K562 (cell line): ENCODE results near the gene NARF. TPM values are rescaled to one million over a fixed set of nuclear protein-coding genes. Genes with fewer than 3 reads are reported as not detected.

Experiments used
- ASH1L ChIP-seq: fragments of 450-650 bp; IDR thresholded peaks from 2 replicates; pipeline ENCODE4 v1.6.1; 2018; ENCODE audit warnings: borderline replicate concordance, mild to moderate bottlenecking, low read depth; ENCODE audit not compliant: partially characterized antibody
- CEBPG ChIP-seq, 3 experiments: fragments of 200-800 bp in 1 of 3; sonication (Bioruptor generic) in 1 of 3; sonication (generic) in 1 of 3; formaldehyde crosslinking in 1 of 3; IDR thresholded peaks in 2 of 3; conservative IDR thresholded peaks in 1 of 3; 2 replicates each; pipeline versions ENCODE4 v1.6.1 to v1.8.0; 2016 to 2022; ENCODE audit warnings: missing compliant biosample characterization in 2 of 3, missing genetic modification characterization in 2 of 3, mild to moderate bottlenecking in 1 of 3, missing genetic modification reagents in 1 of 3
- CREM ChIP-seq: IDR thresholded peaks from 2 replicates; pipeline ENCODE4 v1.6.1; 2014; ENCODE audit warnings: antibody characterized with exemption, low read depth
- CTBP1 ChIP-seq: fragments of 450-650 bp; IDR thresholded peaks from 2 replicates; pipeline ENCODE4 v1.6.1; 2016; ENCODE audit warnings: borderline replicate concordance
- E2F3 ChIP-seq: fragments of 250-450 bp; sonication (Bioruptor Pico); IDR thresholded peaks from 2 replicates; pipeline ENCODE4 v1.4.0; 2020; ENCODE audit warnings: mild to moderate bottlenecking
- EP300 ChIP-seq: IDR thresholded peaks from 2 replicates; pipeline ENCODE4 v1.6.1; 2012; ENCODE audit warnings: low read length, improper control_type of control experiment
- EWSR1 ChIP-seq: fragments of 450-650 bp; IDR thresholded peaks from 2 replicates; pipeline ENCODE4 v1.6.1; 2018; ENCODE audit warnings: borderline replicate concordance, mild to moderate bottlenecking, low read depth, moderate library complexity; ENCODE audit not compliant: partially characterized antibody
- GABPB1 ChIP-seq: sonication (generic); formaldehyde crosslinking; IDR thresholded peaks from 2 replicates; pipeline ENCODE4 v1.8.0; 2022; ENCODE audit warnings: mild to moderate bottlenecking, missing genetic modification reagents
- HEY1 ChIP-seq: fragments of 250-450 bp; sonication (Bioruptor Pico); IDR thresholded peaks from 2 replicates; pipeline ENCODE4 v1.5.0; 2020; ENCODE audit warnings: mild to moderate bottlenecking, moderate library complexity, borderline replicate concordance
- HMG20A ChIP-seq: fragments of 450-650 bp; formaldehyde crosslinking; conservative IDR thresholded peaks from 2 replicates; pipeline ENCODE4 v1.4.0; 2020; ENCODE audit warnings: mild to moderate bottlenecking, mixed read lengths
- KAT2B ChIP-seq: IDR thresholded peaks from one replicate; pipeline ENCODE4 v1.6.1; 2012; ENCODE audit warnings: low read depth, mild to moderate bottlenecking, control low read depth, inconsistent platforms, low read length, moderate library complexity
- KLF1 ChIP-seq: fragments of 450-650 bp; IDR thresholded peaks from 2 replicates; pipeline ENCODE4 v1.6.1; 2016; ENCODE audit warnings: missing genetic modification characterization, missing compliant biosample characterization
- MXI1 ChIP-seq: IDR thresholded peaks from 2 replicates; pipeline ENCODE4 v1.6.1; 2011; ENCODE audit warnings: low read depth, mild to moderate bottlenecking, improper control_type of control experiment, low read length
- NR0B1 ChIP-seq: fragments of 450-650 bp; IDR thresholded peaks from one replicate; pipeline ENCODE4 v1.6.1; 2018; ENCODE audit warnings: mild to moderate bottlenecking, moderate library complexity; ENCODE audit not compliant: partially characterized antibody
- PATZ1 ChIP-seq: fragments of 250-450 bp; sonication (Bioruptor Pico); IDR thresholded peaks from 2 replicates; pipeline ENCODE4 v1.5.0; 2020; ENCODE audit warnings: mild to moderate bottlenecking, borderline replicate concordance
- POLR2H ChIP-seq: IDR thresholded peaks from 2 replicates; pipeline ENCODE4 v1.6.1; 2016; ENCODE audit warnings: missing genetic modification characterization, low read depth, mild to moderate bottlenecking, control low read depth, missing compliant biosample characterization, moderate library complexity
- SMAD2 ChIP-seq: fragments of 150-350 bp; IDR thresholded peaks from 2 replicates; pipeline ENCODE4 v1.6.1; 2014; ENCODE audit warnings: low read depth, mild to moderate bottlenecking, low read length
- TAF9B ChIP-seq: fragments of 450-650 bp; IDR thresholded peaks from 2 replicates; pipeline ENCODE4 v1.6.1; 2018; ENCODE audit warnings: mild to moderate bottlenecking; ENCODE audit not compliant: partially characterized antibody
- ZFP30 ChIP-seq: fragments of 250-450 bp; sonication (Bioruptor Pico); IDR thresholded peaks from 2 replicates; pipeline ENCODE4 v1.8.0; 2022; ENCODE audit warnings: moderate library complexity, mild to moderate bottlenecking, inconsistent platforms, borderline replicate concordance
- ZNF134 ChIP-seq: fragments of 250-450 bp; sonication (Bioruptor Pico); conservative IDR thresholded peaks from 2 replicates; pipeline ENCODE4 v1.4.0; 2020
- ZNF140 ChIP-seq: fragments of 250-450 bp; sonication (Bioruptor Pico); IDR thresholded peaks from 2 replicates; pipeline ENCODE4 v1.8.0; 2021; ENCODE audit warnings: moderate library complexity, mild to moderate bottlenecking, inconsistent platforms
- ZNF507 ChIP-seq: conservative IDR thresholded peaks from 2 replicates; pipeline ENCODE4 v1.6.1; 2017; ENCODE audit warnings: missing genetic modification characterization, missing compliant biosample characterization
- ZNF639 ChIP-seq, 2 experiments: fragments of 200-800 bp in 1 of 2; sonication (Bioruptor generic) in 1 of 2; sonication (generic) in 1 of 2; formaldehyde crosslinking in 1 of 2; IDR thresholded peaks in 1 of 2; conservative IDR thresholded peaks in 1 of 2; 2 replicates each; pipeline versions ENCODE4 v1.5.0 to v1.6.1; 2016 to 2020; ENCODE audit warnings: missing compliant biosample characterization in 1 of 2, missing genetic modification characterization in 1 of 2, missing genetic modification reagents in 1 of 2
- polyA plus RNA-seq, 8 experiments: library from polyadenylated mRNA; depleted of rRNA in 4 of 8; stranded (reverse) in 5 of 8; unstranded in 3 of 8; fragments of >200 nt; fragmentation: Nextera tagmentation in 2 of 8; fragmentation: Illumina TruSeq in 1 of 8; extraction: Ambion mirVana in 2 of 8; extraction: Trizol in 1 of 8; gene quantifications; 2 replicates each; pipeline versions ENCODE4 v1.2.1 to v1.2.3, GENCODE V29; 2011 to 2014; ENCODE audit warnings: inconsistent platforms in 1 of 8, missing spikeins in 1 of 8
- total RNA-seq, 7 experiments: library from RNA; depleted of rRNA in 6 of 7; stranded (reverse); fragments of >200 nt in 6 of 7; fragmentation: Illumina TruSeq in 2 of 7; extraction: Trizol in 2 of 7; gene quantifications; 2 replicates each; pipeline versions ENCODE4 v1.2.1 to v1.2.3, GENCODE V29; 2011 to 2021; ENCODE audit warnings: low replicate concordance in 1 of 7

The NARF gene
- total and polyA plus RNA-seq, 9 of the 15 experiments (the other 6 are each of a cell fraction or from before 2014, with no cell fraction given), result 60.4 to 423 (median 132) TPM

GRCh38 chr17:82450357-82451106 is 8.0 kb upstream of the NARF start, which contains the start of gene CYBC1 (continued):
- TF ChIP-seq NR0B1 (no peak), MXI1 (no peak), CREM (peak; percentile 57), GABPB1 (peak; percentile 58), ZNF639 (CRISPR knock-in tag; conservative IDR thresholded peaks at IDR 0.05 in 1 of 2, IDR thresholded peaks at IDR 0.05 in 1 of 2) (peak in 1 of 2 experiments; percentile 95; a peak in 2 of 4 replicates), CTBP1 (peak; percentile 98), EWSR1 (no peak), TAF9B (no peak), HMG20A (CRISPR knock-in tag) (no peak), ZNF140 (CRISPR knock-in tag) (no peak), KLF1 (no peak), ZNF507 (tag) (no peak), CEBPG (CRISPR knock-in tag; IDR thresholded peaks at IDR 0.05) (peak; percentile 45; the same call in 1 of the 2 replicates), CEBPG (tag; conservative IDR thresholded peaks at IDR 0.05 in 1 of 2, IDR thresholded peaks at IDR 0.05 in 1 of 2) (no peak), KAT2B (no peak), PATZ1 (CRISPR knock-in tag) (no peak), HEY1 (CRISPR knock-in tag) (no peak), ZFP30 (CRISPR knock-in tag) (no peak), POLR2H (tag) (peak; percentile 72), E2F3 (peak; percentile 50; the same call in 1 of the 2 replicates), EP300 (no peak), ZNF134 (CRISPR knock-in tag) (no peak), SMAD2 (no peak), ASH1L (peak; percentile 55)
